GM21423 (cell line): ENCODE data around the gene BCL11A.
A peak's percentile ranks its signal among the peaks of the same experiment; 100 is the strongest.

Experiments used
- ATAC-seq: cut with Tn5 transposase; IDR thresholded peaks from one replicate; pipeline ENCODE4 v1.9.1; 2021; ENCODE audit warnings: mild to moderate bottlenecking, moderate library complexity; ENCODE audit not compliant: unreplicated experiment

Gene BCL11A

DNA sequence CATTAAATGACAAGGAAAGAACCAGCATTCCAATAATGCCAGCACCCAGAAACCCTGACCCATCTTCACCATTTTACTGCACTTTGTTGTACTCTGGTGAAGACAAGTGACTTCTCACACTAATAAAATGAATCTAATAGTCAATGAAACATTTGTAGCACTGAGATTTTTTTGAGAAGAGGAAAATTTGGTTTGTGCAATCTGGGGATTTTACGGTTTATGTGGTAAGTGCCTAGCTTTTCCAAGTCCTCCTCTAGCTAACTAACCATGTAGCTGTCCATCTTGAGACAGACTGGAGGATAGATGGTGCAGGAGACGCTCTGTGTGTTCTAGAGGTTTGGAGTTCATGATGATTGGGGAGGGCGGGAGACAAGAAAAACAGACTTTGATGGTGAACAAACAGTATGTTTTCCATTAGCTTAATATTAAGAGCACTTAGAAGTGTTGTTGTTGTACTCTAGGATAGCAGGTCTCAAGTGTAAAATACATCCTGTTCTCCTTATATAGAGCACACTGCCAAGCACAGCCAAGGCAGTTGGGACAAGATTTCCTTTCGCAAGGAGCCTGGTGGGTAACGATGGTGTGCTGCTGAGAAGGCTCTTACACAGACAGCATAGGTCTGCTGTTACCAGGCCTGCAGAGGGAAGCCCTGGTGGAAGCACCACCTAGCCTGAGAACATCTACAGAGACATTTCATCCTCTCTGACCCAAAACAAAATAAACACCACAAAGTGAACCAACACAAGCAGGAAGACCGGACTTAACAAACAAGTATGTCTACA, 83.7 kb downstream of the BCL11A start:
- ATAC-seq = no peak

DNA sequence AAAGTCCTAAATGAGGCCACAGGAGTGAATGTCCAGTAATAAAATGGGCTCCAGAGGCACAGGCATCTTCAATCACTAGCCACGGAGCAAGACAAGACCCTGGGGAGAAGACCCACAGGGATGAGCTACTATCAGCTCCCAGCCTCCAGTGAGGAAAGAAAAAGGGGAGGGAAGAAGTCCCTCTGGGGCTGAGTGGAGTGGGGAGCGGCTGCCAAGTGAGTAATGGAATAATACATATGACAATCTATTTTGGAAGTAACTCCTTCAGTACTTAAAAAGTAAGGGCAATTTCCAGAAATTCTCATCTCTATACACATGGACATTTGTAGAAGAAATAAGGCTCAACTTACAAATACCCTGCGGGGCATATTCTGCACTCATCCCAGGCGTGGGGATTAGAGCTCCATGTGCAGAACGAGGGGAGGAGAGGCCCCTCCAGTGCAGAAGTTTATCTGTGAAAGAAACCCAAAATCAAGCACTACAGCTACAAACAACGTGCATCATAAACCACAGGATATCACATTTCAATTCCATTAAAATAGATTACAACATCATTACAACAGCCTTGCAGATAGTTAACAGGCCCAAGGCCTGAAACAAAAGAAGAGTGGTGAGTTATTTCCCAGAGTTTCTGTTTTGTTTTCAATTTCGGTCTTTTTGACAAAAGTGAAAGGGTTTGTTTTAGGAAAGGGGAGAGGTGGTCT, 84.9 kb downstream of the BCL11A start:
- ATAC-seq = no peak

DNA sequence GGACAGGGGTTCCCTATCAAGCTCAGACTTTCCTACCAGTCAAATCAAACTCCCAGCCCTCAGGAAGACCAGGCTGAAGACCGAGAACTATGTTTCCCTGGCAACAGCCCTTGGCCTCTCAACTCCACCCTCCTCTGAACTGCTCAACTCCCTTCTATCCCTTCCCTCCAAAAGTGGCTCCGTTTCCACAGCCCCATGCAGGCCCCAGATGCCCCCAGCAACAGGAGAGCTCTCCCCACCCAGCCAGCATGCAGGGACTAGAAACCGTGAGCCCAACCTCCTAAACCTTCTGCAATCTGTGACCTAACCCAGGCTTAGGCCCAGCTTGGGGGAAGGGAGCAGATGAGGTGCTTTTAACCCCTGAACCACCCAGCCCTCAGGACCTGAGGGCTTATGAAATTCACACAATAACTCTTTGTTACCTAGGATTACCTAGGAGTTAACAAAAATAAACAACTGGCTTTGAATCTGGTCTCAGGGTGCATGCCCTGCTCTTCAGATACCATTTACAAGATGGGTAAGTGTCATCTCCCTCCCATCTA, 87.2 kb downstream of the BCL11A start:
- ATAC-seq = no peak

DNA sequence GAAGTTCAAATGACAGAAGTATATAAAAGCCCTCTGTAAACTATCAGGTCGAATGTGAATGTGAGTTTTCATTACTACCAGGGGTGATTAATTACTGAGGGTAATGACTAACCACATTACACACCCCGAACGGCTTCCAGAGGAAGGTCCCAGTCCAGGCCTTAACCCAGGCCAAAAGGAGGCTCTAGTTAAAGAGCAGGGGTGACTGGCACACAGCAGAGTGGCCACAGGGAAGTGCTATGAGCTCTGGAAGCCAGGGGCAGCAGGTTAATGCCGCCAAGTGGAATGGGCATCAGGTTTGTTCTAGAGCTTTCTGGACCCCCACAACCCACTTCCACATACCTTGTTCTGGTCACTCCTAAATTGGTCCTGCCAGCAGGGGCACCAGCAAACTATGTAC, 87.7 kb downstream of the BCL11A start:
- ATAC-seq = no peak

DNA sequence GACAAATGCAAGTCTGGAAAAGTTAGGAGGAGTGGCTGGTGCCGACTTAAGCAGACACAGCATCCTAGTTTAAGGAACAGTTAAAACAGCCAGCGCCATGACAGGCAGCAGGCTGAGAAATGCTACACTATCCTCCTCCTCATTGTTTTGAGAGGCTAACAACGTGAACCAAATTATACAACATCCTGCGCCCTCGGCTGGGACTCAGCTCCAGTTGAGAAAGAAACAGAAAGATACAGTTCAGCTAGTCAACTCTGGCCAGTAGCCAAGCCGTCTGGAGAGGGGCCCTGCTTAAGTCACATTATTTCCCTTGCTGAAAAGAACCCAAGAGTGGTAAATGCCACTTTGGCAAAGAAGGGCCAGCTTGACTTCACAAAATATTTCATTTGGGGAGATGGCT, 90.2 kb downstream of the BCL11A start:
- no peak for ATAC-seq

DNA sequence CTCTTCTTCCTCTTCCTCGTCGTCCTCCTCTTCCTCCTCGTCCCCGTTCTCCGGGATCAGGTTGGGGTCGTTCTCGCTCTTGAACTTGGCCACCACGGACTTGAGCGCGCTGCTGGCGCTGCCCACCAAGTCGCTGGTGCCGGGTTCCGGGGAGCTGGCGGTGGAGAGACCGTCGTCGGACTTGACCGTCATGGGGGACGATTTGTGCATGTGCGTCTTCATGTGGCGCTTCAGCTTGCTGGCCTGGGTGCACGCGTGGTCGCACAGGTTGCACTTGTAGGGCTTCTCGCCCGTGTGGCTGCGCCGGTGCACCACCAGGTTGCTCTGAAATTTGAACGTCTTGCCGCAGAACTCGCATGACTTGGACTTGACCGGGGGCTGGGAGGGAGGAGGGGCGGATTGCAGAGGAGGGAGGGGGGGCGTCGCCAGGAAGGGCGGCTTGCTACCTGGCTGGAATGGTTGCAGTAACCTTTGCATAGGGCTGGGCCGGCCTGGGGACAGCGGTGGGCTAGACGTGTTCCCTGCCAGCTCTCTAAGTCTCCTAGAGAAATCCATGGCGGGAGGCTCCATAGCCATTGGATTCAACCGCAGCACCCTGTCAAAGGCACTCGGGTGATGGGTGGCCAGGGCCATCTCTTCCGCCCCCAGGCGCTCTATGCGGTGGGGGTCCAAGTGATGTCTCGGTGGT, 91.9 kb downstream of the BCL11A start:
- ATAC-seq = no peak

DNA sequence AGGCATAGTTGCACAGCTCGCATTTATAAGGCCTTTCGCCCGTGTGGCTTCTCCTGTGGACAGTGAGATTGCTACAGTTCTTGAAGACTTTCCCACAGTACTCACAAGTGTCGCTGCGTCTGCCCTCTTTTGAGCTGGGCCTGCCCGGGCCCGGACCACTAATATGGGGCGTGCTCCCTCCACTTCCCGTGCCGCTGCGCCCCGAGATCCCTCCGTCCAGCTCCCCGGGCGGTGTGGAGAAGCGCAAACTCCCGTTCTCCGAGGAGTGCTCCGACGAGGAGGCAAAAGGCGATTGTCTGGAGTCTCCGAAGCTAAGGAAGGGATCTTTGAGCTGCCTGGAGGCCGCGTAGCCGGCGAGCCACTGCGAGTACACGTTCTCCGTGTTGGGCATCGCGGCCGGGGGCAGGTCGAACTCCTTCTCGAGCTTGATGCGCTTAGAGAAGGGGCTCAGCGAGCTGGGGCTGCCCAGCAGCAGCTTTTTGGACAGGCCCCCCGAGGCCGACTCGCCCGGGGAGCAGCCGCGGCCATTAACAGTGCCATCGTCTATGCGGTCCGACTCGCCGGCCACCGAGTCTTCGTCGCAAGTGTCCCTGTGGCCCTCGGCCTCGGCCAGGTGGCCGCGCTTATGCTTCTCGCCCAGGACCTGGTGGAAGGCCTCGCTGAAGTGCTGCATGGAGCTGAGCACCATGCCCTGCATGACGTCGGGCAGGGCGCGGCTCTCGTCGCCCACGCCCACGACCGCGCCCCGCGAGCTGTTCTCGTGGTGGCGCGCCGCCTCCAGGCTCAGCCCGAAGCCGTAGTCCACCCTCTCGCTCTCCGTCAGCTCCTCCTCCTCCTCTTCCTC, 92.7 kb downstream of the BCL11A start:
- ATAC-seq = no peak

DNA sequence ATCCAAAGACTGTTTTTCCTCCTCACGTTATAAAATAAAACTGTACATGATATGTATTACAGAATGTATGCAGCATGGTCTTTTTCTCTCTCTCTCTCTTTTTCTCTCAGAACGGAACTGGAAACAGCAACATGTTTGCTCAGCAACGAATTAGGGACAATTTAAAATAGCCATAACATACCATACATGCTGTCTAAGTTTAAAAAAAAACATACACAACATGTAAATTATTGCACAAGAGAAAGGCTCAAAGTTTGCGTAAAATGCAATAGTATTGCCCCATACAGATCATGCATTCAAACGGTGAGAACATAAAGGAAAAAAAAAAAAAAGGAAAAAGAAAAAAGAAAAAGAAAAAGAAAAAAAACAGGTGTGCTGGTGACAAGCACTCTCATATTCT, 93.6 kb downstream of the BCL11A start:
- no peak for ATAC-seq

DNA sequence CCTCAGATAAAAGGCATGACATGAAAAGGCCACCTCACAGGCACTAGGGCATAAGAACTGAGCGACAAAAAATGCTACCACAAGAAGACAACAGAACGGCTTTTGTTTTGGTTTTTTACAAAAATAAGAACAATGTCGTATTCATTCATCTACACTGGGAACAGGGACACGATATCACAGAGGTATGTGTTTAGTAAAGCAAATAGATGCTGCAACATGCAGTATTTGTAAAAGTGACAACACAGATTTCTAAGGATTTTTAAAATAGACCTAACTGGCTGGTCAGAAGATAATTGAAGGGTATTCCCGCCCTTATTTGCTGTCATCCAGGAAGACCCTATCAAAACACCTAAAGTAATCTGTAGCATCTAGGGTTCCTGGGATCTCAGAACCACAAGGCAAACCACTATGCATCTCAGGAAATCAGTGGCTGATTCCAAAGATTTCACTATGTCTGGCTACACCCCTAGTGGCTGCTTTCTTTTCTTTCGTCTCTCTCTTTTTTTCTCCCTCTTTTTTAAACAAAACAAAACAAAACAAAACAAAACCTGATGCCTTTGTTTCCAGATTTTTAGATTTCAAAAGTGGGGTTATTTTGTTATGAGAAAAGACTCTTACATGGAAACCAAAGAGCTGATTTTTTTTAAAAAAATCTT, 97.2 kb downstream of the BCL11A start:
- ATAC-seq = no peak

DNA sequence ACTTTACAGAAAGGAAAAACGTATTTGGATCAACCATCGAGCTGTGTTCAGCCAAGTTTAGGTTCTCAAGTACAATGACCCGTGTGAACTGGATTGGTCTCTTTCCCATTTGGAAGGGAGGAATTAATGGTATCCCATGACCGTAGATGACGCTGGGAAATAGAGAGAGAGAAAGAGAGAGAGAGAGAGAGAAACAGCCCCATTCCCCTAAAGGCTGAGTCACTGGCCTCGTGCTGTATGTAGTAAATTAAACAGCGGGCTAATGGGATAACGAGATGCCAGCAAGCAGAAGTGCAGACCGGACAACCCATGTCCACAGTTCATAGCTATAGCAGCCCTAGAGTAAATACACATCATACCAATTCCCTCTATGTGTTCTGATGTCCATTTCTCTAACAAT, 99.6 kb downstream of the BCL11A start:
- ATAC-seq = no peak

DNA sequence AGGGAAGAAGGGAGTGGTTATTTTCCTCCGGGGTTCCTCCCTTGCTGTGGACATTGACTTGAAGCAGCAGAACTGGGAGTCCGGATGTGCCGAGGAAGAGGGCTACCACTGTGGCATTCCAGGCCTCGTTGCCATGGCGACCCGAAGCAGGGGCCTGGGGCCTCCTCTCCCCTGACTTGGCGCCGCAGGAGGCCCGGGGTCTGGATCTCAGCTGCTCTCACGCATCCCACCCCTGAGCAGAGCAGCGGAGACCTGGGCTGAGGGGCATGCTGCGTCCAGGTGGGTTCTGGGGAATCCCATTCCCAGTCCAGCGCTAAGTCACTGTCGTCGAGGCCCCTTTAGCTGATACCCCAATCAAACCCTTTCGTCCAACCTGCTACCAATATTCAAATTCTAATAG, 100.2 kb downstream of the BCL11A start:
- ATAC-seq = no peak

DNA sequence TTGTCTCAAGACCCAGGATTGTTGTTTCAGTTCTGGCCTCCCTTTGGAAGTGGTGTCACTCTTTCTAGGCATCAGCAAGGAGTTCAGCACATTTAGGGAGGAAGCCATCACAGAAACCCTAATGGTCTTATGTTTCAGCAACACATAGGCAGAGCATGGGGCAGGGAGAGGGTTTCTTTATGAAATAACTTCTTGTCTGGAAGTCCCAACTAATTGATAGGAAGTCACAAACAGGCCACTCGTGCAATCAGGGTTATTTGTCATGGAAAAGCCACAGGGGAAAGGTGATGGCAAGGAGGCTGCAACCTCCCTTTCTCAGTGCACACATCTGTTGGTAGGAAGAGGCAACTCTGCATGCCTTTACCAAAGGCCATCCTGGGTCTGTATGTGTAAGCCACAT, 103.0 kb downstream of the BCL11A start:
- no peak for ATAC-seq

DNA sequence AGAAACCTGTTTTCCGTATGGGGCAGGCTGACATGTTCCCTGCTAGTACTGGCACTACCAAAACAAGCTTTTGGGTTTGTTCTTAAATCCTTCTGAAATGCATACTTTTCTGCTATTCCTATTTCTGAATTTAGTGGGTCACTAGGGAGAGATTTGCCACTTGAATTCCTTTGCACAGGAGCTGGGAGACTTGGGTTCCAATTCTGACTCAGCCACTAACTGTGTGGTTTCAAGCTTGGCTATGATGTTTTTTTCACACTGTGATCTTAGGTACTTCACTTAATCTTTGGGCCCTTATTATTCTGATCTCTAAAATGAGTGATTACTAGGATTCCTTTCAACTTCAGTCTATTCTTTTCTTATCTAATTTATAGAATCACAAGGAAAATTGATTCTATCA, 105.5 kb downstream of the BCL11A start:
- ATAC-seq = no peak

DNA sequence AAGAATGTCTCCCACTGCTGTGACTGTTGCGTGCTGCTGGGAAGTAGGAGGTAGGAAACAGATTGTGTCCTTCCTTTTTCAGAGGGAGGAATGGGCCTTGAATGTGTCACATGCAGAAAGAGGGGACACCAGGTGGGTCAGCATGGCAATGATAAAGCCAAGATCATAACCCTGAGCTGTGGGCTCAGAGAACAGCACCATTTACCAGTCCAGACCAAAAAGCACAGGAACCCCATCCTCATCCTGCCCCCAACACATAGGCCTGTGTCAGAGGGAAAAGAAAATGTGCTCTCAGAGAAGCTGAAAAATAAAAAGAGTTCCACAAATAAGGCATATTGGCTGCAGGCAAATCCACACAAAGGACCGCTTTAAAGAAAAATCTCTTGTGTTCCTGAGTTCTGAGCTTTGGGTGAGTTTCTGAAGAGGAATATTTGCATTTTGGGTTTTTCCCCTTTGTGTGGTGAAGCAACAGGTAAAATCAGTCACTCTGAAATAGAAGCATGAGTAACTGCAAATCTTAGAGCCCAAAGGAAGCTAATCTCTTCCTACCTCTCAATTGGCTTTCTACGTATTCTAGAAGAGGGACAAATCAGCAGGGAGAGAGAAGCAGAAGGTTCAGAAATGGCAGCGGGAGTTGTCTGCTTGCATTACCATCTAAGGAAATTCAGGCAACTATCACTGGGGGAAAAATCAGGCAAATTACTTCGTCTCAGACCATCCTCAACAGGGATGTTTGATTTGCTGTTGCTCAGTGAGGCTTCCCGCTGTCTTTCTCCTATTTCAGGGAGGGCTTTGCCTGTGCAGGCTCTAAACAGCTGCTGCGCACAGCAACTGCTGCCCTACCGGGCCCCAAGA, 106.8 kb downstream of the BCL11A start:
- peak; percentile 80 for ATAC-seq

DNA sequence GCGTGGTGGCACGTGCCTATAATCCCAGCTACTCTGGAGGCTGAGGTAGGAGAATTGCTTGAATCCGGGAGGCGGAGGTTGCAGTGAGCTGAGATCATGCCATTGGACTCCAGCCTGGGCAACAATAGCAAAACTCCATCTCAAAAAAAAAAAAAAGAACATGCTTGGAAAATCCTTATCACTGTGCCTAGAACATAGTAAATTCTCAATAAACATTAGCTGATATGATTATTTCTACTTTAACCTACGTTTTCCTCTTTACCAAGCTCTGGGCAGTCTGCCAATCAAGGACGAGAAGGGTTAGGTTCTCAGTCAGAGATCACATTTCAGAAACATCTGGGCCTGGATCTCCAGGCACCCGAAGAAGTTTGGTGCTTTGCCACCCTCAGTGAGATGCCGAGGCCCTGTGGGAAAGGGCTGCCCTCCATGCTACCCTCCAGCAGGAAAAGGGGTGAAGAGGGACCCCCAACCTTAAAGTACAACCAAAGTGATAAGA, 107.7 kb downstream of the BCL11A start:
- no peak for ATAC-seq

DNA sequence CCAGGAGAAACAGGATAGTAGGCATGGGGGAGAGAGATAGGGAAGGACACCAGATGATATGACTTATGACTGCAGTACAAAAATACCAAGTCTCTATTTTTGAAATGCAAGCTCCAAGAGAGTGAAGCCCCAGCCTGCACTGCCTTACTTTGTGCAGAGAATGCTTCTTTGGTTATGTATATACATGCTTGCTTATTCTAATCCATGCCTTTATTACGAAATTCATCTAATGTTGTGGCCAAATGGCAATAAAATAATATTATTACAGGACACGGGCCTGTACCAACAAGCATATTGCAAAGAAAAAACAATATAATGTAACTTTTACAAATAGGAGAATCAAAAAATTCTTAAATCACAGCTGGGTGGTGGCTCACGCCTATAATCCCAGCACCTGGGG, 110.8 kb downstream of the BCL11A start:
- no peak for ATAC-seq

DNA sequence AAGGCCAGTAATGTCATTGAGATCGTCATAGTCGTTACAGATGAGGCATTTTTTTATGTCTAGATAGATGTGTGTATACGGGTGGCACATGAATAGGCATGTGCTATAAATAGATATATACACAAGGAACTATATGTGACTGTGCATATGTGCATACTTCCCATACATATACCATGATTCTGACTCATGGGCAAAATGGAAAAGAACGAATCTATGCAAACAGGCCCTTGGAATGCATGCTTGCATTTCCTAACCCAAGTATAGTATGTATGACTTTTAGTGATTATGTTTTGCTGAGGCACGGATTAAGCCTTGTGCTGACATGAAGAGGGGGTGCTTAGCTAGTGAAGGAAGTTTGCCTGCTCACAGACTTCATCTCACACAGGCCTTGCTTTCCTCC, 111.7 kb downstream of the BCL11A start:
- ATAC-seq = no peak

DNA sequence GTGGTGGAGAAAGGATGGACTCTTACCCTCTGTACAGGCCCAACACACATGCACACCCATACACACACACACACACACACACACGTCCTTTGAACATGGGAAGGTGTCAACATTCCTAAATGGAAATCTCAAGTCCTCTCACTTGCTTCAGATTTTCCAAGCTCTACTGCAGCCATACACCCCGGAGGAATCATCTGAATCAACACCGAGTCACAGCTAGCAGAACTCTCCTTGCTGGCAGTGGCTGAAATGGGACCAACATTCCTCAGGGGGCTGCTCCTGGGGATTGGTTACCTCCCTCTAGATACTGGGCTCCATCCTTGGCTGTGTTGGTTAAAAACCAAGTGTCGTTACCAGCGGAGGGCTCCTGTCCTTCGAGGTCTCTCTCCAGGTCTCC, 112.7 kb downstream of the BCL11A start:
- no peak for ATAC-seq

DNA sequence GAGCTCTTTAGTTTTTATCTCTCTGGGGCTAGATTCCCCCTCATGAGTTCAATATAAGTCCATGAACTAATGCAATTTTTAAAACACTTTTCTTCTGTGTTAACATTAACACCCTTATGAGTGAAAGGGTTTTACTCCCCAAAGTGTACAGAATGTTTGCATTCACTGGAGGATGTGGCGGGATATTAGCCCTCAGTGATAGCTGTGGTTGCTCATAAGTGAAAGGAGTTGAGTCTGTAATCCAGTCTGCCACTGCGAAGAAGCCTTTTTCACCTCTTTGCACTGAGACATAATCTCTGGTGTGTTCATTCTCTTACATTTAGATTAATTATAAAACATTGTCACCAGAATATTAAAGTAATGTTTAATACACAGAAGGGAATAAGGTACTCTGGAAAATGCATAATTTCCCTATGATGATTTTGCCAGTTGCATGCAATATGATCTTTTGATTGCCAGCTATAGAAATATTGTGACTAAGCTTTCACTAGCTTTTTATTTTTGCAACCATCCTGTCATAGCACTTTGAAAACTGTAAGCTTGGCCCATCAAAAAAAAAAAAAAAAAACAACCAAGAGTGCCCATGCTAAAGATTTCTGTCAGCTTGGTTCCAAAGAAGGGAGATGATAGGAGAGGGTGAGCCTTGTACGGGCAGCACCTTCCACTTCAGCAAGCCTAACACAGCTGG, 113.2 kb downstream of the BCL11A start:
- peak; percentile 33 for ATAC-seq
